HG03521 (cell line): Measurements from ENCODE around the gene SLC36A3.
"Not testable (repeated sequence)": the region's sequence is repeated elsewhere in the genome, so short reads cannot be mapped to it uniquely, and the experiment has no call there.

Experiments used
- ATAC-seq: cut with Tn5 transposase; IDR thresholded peaks from one replicate; pipeline ENCODE4 v1.9.1; 2021; ENCODE audit warnings: mild to moderate bottlenecking, moderate library complexity; ENCODE audit not compliant: unreplicated experiment

The SLC36A3 gene

DNA sequence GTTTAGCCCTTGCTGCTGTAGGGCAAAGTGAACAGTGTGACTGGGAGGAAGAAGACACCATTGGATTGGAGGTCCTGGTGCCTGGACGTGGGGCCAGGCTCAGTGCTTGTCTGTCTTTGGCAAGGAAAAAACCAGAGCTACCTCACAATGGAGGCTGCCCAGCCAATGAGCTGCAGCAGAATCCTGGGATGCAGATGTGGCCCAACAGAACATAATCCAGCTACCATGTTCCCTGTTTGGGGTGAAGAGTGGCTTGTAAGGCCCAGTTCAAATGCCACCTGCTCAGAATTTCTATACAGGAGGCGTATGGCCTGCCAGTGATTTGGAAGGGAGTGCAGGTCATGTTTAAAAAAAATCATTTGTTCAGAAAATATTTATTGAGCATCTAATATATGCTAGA is at the start of gene SLC36A3:
Gene SLC36A3 (minus strand): TSS at position 101 of the 400 bp plus-strand sequence. CDS start 412 bp downstream, outside the sequence.
- ATAC-seq: no peak

DNA sequence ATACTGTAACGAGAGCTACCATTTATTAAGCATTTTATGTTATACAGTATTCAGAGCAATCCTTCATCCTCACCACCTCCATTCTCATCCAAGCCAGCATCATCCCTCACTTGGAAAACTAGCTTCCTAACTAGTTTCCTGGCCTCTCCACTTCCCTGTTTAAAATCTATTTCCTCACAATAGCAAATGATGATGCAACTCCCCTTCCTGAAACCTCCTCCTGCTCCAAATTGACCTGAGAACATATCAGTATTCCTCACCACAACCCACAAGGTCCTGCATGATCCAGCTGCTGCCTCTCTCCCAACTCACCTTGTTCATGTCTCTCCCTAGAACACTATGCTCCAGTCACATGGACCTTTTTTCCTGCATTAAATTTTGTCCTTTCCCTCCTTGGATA is 48.1 kb upstream of the SLC36A3 start:
- ATAC-seq: no peak

DNA sequence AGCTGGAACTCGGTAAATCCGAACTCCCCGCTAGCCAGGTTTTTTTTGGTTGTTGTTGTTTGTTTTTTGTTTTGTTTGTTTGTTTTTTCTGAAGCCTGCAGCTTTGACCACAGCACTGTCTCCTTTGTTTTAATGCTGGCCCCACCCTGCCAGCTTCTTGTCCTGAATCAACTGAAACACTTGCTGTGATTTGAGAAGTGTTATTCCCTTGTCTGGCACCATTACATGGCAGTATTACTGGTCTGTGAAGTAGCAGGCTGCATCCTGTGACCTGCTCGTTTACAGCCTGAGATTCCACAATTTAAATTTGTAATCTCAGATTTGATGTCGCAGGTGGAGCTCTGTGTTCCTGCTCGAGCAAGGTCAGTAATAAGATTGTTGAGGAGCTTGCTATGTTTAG is 45.2 kb upstream of the SLC36A3 start:
- ATAC-seq: no peak

DNA sequence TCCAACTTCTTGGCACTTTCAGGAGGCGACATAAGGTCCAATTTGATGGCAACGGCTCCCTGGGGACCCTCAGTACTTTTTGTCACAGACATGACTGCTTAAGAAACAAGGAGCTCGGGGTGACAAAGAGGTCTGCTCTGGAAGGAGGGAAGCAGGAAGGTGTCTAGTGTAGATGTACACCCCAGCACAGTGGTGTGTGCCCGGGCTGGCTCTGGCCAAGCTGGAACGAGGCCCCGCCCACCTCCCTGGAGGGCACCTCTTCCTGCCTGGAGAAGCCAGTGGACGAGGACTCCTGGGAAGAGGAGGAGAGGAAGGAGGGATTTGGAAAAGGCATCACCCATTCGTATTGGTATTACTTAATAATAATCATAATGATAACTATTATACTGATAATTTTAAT is 43.8 kb upstream of the SLC36A3 start, which contains the start of gene SLC36A2:
Gene SLC36A2 (minus strand): TSS at position 191 of the 400 bp plus-strand sequence. CDS start 99 bp downstream, at position 92.
- ATAC-seq: no peak

DNA sequence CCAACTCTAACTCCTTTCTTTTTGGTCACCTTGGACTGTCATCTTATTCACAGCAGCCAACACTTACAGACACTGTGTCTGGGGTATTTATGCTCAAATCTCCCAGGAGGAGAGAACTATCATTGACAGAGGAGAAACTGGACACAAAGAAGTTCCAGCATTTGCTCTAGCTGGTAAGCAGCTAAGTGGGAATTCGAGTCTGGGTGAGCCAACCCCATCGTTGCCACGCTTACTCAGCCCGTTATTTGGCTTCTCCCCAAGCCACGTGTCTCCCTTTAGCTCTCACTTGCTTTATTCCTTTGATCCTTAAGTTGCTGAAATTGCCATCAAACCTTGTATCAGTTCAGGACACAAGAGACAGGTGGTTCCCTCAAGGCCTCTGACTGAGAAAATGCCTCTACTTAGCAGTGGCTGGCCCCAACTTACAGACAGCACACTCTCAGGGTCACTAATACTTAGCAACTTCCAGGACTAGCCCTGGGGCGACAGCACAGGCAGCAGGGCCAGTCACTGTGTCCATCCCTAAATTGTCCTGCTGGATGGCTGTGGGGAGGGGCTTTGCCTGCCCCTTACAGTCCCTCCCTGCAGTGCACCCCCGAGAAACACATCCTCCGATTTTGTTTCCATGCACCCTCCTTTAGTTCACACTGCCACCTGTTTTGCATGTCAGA is 42.4 kb upstream of the SLC36A3 start:
- no peak for ATAC-seq

DNA sequence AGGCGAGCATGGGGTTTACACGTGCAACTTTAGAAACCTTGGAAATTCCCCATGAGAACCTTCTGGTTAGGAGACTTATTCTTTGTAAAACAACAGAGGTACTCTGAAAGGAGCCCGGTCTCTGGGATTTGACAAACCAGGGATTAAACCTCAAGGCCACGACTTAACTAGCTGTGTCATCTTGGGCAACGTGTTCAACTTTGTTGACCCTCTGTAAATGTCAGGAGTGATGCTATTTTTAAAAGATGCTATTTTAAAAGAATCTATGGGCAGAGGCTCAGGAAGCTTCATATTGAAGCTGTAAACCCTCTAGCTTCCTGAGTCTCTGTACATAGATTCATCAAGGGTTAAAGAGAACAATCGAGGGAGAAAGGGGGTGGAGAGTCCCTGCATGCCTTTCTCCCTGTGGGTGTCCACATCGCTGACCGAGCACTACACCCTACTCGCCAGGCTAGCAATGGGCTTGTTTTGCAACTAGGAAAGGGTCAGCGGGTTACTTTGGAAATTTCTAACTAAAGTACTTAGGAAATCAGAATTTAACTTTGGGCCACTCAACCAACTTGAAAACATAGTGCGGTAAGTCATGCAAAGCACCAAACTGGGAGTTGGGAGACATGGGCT is 41.7 kb upstream of the SLC36A3 start:
- ATAC-seq: no peak

DNA sequence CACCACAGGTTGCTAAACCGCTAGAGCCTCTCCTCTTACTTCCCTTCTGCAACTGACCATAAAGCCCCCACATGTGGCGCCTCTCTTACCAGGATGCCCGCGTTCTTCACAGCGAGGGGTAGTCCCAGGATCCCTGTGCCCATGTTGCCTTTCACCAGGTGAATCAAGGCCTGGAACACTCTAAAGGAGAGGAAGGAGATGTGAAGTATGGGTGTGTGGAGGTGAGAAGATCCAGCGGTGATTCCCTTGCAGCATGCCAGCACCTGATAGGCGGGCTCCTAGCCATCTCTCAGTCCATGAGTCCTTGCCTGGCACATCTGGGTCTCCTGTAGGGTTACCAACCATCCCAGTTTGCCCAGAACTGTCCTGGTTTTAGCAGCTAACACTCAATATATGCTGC is 40.5 kb upstream of the SLC36A3 start:
- no peak for ATAC-seq

DNA sequence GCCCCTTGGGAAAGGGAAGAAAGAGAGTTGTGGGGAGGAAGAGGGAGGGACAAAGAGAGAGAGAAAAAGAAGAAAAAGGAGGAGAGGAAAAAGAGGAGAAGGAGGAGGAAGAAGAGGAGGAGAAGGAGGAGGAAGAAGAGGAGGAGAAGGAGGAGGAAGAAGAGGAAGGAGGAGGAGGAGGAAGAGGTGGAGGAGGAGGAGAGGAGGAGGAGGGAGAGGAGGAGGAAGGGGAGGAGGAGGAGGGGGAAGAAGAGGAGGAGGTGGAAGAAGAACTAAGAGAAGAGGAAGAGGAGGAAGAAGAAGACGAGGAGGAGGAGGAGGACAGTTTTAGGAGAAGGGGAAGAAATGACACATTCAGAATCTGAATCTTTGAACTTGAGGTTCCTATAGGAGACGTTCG is 36.4 kb upstream of the SLC36A3 start:
- no peak for ATAC-seq

DNA sequence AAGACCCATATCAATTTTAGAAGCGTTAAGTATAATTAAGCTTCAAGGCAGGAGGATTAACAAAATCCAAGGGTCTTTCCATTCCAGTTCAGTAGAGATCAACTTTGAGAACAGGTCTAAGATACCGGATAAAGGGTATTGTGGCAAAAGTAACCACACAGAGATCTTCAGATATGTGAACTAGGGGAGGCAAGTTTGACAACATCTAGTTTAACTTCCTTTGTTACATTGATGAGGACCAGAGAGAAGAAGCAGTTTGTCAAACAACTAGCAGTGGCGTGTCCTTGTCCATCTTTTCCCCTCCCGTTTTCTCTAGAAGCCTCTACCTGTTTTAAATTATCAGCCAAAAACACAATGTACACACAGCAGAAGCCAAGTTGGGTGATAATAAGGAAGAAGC is 35.2 kb upstream of the SLC36A3 start:
- ATAC-seq: no peak

DNA sequence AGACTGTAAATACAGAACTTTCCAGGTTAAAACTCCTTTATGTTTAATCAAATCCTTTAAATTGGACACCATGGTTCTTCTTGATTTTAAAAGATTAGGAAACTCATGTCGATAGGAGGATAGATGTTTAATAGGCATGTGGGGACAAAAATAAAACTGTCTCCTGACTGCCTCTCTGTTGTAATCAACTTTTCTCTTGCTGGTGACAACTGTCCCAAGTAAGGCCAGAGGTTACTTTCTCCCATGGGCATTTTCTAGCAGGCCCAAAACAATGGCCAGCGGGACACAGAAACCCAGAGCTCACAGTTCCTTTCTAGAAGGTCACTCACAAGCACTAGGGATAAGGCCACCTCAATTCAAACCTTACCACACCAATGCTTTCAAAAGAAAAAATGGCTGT is 29.3 kb upstream of the SLC36A3 start:
- ATAC-seq: no peak

DNA sequence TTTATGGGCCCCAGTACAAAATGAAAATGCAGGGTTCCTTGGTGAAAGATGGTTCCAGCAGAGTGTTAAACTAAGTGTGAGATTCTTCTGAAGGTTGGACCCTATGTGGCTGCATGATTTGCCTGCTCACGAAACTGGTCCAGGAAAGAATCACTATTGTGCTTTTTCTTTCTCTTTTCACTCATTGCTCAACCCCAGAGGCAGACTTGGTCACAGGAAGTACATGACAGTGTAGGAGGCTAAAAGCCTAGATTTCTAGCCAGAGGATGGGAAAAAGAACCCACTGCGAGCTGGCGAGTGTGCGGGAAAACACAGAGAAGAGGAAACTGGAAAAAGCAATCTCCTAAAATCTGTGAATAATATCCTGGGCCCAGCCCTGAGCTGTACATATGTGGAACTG is 25.2 kb upstream of the SLC36A3 start:
- no peak for ATAC-seq

DNA sequence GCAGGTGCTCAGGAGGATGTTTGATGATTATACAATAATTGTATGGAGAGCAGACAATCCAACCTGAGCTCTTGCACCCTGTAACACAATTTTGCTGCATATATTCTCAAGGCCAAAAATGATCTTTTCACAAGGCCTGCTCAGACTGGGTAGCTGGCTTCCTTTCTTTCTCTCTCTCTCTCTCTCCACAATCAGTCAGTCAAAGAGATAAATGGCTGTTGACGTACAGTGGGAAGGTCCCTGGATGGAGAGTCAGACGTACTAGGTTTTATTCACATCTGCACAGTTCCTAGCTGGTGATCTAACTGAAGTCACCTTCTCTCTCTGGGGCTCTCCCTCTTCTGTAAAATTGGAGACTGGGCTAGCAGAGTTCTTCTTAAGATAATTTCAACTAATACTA is 24.0 kb upstream of the SLC36A3 start:
- no peak for ATAC-seq

DNA sequence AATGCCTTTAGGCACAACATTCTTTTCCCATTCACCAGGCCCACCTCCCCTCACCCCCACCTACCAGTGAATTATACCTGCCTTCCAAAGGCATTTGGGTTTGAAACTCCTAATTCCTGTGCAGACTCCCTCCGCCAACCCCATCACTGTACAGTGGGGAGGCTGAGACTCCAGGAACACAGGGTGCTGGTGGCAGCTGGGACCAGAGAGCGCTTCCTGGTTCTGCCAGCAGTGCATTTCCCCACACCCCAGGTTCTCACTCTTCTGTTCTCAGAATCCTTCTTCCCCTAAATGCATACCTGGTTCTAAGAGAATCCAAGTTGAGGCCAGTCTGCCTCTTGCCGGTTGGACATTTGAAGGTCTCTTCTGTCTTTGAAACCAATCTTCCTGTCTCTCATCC is 22.7 kb upstream of the SLC36A3 start:
- ATAC-seq: no peak

DNA sequence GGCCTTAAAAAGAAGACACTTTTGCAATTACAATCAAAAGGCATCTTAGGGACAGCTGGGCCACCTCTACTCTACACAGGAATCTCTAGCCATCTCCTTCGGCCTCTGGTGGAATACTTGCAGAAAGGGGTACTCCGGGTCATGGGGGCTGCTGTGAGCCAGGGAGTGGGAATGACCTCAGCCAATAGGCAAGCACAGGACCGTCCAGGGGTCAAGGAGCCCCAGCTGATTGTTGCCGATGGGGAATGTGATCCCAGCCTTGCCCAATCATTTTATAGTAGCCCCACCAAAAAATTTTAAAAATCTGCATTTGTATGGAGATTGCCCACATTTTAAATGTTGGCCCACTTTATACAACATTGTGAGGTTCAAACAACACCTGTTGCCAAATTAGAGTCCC is 16.9 kb upstream of the SLC36A3 start:
- no peak for ATAC-seq

DNA sequence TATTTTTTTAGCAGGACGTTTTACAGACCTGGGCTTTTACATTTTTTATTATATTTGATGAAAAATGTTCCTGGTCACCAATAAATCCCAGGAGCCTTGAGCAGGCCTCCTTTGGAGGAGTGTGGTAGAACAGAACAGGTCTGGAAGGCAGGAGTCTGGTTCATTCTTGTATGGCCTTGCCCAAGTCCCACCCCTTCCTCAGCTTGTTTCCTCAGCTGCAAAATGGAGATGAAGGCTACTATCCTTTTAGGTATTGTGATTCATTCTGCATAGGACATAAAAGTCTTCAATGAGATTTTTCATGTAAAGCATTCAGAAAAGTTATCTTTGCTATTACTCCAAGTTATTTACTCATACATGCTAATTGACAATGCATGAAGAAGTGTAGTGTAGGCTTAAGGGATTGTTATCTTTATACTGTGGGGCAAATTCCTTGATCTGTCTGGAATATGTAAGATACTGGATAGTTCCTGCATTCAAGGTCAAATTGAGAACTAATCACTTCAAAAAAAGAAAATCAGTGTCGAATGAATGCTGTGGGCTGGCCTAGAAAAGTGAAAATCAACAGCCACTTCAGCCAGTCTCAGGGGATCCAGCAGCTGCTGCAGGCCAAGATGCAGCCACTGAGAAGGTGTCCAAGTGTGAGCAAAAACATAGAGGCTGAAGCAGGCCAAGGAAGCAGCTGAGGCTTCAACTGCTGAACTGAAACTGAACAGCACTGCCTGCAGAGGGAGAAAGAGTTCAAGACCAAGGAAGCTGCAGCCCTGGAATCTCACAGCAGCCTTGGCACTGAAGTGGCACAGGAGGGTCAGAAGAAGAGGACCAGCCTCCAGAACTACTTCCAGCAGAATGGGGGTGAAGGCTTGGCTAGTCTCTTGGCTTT is 15.5 kb upstream of the SLC36A3 start:
- ATAC-seq: peak; percentile 72

DNA sequence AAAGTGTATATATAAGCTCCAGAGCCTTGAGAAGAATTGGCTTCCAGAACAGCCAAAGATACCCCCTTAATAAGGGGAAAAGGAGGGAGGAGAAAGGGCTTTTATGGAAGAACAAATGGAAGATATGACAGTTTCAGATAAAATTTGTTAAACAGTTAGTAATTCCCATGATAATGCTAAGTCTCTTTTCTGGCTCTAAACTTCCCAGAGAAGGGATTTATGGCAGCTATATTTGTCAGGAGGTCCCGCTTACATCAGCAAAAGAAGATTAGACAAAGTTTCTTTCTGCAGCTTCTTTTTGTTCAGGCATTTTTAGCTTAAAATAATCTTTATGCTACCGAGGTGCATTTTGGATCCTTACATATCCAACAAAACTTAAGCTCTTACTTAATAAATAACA is 14.3 kb upstream of the SLC36A3 start:
- ATAC-seq: no peak

DNA sequence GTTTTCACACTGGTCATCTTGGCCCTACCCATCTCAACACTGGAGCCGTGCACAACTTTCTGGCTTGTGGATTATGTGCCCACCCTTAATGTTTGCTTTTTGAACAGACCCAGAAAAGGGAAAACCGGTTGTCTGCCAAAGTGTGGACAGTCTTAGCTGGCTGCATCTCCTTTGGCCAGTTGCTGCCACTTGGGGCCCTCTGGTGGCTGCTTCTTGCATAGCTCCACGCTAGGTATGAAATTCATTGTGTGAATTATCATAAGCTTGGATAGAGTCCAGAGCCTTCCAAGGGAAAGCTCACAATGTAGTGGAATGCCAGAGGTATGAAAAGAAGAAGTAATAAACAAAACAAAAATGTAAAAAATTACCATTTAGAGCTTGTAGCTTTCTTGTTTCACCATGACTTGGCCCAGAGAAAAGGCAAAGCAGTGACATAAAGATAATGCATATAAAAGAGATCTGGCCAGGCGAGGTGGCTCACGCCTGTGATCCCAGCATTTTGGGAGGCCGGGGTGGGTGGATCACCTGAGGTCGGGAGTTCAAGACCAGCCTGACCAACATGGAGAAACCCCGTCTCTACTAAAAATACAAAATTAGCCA is 12.5 kb upstream of the SLC36A3 start:
- ATAC-seq: peak; percentile 61

DNA sequence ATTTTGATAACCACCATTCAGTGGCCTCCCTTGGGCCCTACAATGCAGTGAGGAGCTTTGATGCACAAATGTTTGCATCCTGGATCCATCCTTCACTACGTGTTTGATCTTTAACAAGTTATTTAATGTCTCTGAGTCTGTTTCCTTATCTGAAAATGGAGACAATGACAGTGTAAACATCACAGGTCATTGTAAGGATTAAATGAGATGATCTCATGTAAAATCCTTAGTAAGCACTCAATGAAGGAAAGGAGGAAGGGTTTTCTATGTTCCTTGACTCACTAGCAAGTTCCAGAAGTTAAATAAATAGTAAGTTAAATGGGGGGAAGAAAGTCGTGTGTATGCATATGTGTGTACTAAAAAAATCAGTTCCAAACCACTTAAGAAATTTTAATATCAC is 9.8 kb upstream of the SLC36A3 start:
- ATAC-seq: no peak

DNA sequence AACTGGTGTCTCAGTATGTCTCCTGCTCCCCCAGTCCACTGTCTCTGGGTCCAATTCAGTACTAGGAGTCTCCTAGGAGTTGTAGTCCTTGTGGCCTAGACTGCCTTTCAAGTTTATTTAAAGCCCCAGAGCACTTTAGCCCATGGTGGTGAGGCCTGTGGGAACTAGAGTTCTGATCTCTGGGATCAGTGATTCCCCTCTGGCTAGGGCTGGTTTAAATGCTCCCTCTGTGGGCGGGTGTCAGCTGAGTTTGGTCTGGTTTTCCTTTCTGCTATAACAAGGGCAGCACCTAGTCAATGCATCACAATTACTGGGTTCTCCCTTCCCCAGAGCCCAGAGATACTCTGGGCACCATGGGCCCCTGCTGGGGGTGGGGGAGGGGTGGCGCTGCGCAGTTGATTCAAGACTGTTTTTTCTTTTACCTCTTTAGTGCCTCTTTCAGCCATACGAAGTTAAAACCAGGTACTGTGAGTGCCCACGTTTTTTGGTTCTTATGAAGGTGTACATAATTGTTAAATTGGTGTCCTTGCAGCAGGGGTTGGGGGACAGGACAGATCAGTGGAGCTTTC is 9.3 kb upstream of the SLC36A3 start:
- no peak for ATAC-seq

DNA sequence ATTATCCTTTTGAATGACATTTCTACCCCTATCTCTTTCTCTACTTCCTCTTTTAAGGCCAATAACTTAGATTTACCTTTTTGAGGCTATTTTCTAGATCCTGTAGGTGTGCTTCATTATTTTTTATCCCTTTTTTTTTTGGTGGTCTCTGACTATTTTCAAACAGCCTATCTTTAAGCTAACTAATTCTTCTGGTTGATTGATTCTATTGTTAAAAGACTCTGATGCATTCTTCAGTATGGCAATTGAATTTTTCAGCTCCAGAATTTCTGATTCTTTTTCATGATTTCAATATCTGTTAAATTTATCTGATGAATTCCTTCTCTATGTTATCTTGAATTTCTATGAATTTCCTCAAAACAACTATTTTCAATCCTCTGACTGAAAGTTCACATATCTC is 7.4 kb upstream of the SLC36A3 start:
- no peak for ATAC-seq

DNA sequence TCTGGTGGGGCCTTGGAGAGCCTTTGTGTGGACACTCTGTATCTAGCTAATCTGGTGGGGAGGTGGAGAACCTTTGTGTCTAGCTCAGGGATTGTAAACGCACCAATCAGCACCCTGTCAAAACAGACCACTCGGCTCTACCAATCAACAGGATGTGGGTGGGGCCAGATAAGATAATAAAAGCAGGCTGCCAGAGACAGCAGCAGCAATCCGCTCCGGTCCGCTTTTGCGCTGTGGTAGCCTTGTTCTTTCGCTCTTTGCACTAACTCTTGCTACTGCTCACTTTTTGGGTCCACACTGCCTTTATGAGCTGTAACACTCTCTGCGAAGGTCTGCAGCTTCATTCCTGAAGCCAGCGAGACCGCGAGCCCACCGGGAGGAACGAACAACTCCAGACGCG is 6.3 kb upstream of the SLC36A3 start:
- not testable (repeated sequence) for ATAC-seq
